Epithelial cell of prostate (primary cell): ENCODE measurements around the gene FAM200C.

Experiments
- DNase-seq: peaks from one replicate; pipeline ENCODE4 v3.0.0-alpha.2; 2011; ENCODE audit warnings: low read depth, low spot score
- H3K27ac ChIP-seq: fragments of 450-650 bp; 2 replicates; pipeline ENCODE4 v1.5.1; 2017; ENCODE audit warnings: mild to moderate bottlenecking

Gene FAM200C

GRCh38 chr5:160370713-160371034, 29.2 kb downstream of the FAM200C start:
- no peak overlapping the region for H3K27ac ChIP-seq

GRCh38 chr5:160369990-160370712, 29.7 kb downstream of the FAM200C start, which contains the start of gene C1QTNF2:
Gene C1QTNF2, minus strand, starts transcription at chr5:160370626. Its CDS starts 15,615 bp downstream, at chr5:160355011.
- DNase-seq: no peak
- H3K27ac ChIP-seq: no peak within 1 kb of the TSS

More at GRCh38 chr5:160370713-160371034, 29.2 kb downstream of the FAM200C start:
- no peak for DNase-seq

DNA sequence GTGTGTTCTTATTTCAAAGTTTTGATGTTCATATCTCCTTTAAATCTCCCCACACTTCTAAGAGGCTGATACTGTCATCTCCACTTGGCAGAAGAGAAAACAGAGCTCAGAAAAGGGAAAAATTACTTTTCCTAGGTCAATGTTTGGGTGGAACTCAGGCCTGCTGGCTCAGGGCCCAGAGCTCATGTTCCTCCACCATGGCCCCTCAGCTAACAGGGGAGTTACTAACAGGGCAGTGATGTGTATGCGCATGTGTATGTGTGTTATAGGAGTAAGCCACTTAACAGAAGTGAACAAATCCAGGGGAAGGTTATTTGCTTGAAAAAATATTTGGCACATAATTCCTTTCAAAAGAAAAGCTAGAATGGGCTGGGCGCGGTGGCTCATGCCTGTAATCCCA, 32.0 kb downstream of the FAM200C start:
- H3K27ac ChIP-seq: no peak overlapping the region
- DNase-seq: no peak

- H3K27ac ChIP-seq: no peak overlapping the region
- DNase-seq: no peak
Observed at GRCh38 chr5:160367261-160367660, 32.6 kb downstream of the FAM200C start.

- DNase-seq: no peak
- H3K27ac ChIP-seq: no peak overlapping the region
Observed at GRCh38 chr5:160366230-160366629, 33.6 kb downstream of the FAM200C start.

DNA sequence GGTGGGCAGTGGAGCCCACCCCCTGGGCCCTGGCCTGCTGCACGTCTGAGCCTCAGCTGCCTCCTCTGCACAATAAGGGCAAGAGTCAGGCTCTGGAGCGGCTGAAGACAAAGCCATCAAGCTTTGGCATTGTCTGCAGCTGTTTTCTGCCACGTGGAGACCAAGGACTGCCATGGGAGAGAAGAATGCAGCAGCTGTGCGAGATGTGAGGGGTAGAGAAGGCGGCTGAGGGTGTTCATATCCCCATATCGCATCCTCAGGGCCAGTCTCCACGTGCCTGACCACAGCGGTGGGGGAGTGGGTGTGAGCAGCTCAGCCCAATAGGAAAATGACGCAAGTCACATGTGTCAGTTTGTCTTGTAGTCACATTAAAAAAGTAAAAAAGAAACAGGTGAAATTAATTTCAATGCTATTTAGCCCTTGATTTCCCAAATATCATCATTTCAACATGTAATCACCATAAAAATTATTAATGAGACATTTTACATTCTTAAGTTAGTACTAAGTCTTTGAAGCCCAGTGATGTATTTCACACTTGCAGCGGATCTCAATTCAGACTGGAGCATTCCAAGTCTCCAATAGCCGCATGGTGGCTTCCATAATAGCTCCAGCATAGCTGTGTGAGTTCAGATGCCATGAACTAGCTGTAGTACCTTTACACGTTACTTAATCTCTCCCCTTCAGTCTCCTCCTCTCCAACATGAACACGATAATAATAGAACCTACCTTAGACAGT, 36.0 kb downstream of the FAM200C start:
- DNase-seq: no peak
- no peak overlapping the region for H3K27ac ChIP-seq

GRCh38 chr5:160363211-160363610, 36.6 kb downstream of the FAM200C start:
- H3K27ac ChIP-seq: no peak overlapping the region
- DNase-seq: no peak

DNA sequence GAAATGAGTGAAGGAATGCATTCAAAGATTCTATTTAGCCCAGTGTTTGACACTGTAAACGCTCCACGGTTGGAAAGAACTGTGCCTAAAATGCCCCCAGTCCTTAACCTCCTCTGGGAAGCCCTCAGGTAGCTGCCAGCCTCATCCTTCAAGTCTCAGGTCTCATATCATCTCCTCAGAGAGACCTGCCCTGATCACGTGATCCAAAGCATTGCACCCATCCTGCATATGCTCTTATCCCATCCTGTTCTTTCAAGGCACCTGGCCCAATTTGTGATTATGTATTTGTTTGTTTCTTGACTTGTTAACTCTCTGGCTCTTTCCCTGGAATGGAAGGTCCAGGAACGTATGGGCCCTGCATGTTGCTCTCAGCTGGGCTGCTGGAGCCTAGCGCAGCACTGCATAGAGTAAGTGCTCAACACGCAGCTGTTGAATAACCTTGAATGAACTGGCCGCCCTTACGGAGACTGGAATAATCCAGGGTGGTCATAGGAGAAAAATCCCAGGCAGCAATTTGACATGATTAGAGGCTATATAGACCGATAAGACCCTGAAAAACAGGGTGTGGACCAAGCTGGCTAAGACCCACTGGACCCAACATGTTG, 38.1 kb downstream of the FAM200C start:
- H3K27ac ChIP-seq: no peak overlapping the region
- no peak for DNase-seq

- H3K27ac ChIP-seq: no peak overlapping the region
- DNase-seq: no peak
Observed at GRCh38 chr5:160360310-160360709, 39.5 kb downstream of the FAM200C start.

DNA sequence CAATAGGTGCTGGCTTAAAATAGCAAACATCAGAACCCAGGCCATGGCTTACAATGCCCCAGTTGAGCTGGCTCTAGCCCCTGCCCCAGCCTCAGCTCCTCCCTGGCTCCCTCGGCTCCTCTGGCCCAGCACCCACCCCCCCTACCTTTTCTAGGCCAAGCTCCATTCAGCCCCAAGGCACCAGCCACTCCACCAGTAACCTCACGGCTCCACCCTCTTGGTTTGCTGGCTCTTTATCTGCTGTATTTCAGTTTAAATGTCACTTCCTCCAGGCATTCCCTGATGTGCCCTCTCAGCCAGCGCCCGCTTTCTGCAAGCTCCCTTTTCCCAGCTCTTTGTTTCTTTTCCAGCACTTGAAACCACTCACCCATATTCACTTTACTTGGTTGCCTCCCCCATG, 40.0 kb downstream of the FAM200C start:
- no peak overlapping the region for H3K27ac ChIP-seq
- no peak for DNase-seq

DNA sequence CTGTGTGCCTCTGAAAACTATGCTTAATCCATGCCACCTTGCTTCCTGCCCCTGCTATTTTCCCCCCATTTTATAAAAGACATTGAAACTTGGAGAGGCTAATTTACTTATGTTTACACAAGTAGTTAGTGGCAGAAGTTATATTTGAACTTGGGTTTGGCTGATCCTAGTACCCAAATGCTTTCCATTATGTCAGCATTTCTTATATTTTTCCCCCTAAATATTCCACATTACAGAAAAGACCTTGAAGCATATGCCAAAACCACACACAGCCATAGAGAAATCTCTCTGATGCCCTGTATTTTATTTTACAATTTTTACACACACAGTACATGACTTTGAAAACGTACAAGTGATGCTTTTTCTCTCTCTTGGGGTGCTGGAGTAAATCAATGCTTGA, 40.6 kb downstream of the FAM200C start:
- DNase-seq: no peak
- no peak overlapping the region for H3K27ac ChIP-seq

GRCh38 chr5:160357861-160358411, 41.9 kb downstream of the FAM200C start:
- no peak overlapping the region for H3K27ac ChIP-seq
- no peak for DNase-seq

DNA sequence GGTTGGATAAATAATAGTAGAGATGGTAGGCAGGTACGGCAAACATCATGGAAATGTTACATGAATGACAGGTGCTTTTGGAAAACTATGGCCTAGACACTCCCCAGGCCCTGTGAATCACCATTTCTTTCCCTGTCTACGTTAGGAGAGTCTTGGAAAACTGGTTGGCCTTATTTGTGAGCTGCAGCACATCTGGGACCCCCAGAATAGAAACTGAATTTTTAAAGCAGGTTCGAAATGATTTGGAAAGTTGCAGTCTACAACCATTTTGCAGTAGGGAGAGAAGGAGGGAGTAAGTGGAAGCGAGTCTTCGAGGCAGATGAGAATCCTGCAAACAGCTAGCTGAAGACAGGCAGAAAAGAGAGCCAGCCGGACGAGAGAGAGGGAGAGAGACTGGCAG, 42.5 kb downstream of the FAM200C start:
- no peak for DNase-seq

GRCh38 chr5:160356550-160357347, 43.1 kb downstream of the FAM200C start:
- no peak for DNase-seq
- no peak overlapping the region for H3K27ac ChIP-seq

More for the DNA sequence above, 42.5 kb downstream of the FAM200C start:
- H3K27ac ChIP-seq: no peak overlapping the region

DNA sequence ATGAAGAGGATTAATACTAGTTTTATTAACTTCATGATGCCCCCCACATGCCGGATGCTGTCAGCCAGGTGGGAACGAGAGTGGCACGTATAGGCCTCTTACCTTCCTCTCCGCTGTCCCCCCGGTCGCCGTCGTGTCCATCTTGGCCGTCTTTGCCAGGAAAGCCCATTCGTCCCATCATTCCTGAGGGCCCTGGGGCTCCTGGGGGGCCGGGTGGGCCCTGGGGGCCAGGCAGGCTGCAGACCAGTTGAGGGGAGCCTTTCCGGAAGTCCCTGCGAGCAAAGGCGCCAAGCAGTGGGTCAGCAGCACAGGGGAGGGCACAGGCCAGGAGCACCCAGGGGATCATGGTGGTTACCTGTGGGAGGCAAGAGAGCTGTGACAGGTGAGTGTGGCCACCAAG, 45.2 kb downstream of the FAM200C start:
- H3K27ac ChIP-seq: no peak overlapping the region
- DNase-seq: no peak

- no peak overlapping the region for H3K27ac ChIP-seq
- DNase-seq: no peak
Observed at GRCh38 chr5:160353379-160353778, 46.5 kb downstream of the FAM200C start.

DNA sequence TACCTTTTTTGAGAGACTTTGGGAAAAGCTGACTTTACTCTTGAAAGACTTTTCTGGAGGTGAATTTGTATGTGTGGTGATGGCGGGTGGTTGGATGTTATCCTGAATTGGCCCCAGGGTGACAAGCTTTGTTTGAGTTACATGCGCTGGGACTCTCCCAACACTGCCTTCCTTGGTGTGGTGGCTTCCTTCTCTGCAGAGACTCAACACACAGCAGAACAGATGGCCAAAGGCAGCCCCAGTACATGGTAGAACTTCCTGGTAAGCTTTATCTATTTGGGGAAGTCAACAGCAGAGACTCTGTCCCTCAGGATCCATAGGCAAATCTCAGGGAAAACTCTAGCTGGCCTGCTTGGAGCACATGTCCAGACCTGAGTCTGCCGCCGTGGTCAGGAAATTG, 47.5 kb downstream of the FAM200C start:
- no peak for DNase-seq
- H3K27ac ChIP-seq: no peak overlapping the region

DNA sequence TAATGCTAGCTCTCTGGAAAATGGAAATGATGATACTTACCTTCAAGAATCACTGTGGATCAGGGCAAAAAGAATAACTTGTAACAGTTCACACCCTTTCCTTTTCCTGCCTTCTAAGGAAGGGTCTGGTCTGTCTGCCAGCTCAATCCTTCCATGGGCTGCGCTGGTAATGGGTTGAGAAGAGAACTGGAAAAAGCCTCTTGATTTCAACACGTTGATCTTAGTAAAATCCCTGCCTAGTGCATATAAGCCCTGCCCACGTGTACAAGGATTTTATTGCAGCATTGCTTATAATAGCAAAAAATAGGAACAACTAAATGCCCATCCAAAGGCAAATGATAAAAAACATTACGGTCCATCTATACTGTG, 49.9 kb downstream of the FAM200C start:
- DNase-seq: no peak
- H3K27ac ChIP-seq: no peak overlapping the region

GRCh38 chr5:160349249-160349934, 50.5 kb downstream of the FAM200C start:
- no peak overlapping the region for H3K27ac ChIP-seq
- DNase-seq: no peak

DNA sequence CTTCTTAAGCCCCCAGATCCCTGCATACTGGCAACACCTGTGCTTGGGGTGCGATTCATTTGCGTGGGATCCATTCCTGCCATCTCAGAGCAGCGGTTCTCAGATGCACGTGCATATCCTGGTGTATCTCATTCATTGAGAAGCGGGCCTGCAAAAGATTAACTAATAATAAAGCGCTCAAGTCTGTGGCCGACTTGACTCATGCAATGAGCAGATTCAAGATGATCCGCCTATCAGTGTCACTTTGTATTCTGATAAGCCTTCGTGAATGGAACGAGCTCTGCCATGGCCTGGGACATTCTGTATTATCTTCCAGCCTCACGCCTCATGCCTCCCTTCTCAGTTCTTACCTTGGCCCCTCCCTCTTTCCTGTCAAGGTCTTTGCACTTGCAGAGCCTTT, 51.8 kb downstream of the FAM200C start:
- no peak for DNase-seq
- no peak overlapping the region for H3K27ac ChIP-seq
